Neural progenitor cell (in vitro differentiated cells): ENCODE measurements around the gene ACP7.

Experiments
- EZH2 ChIP-seq: fragments of 200-600 bp; sonication (generic); IDR thresholded peaks from 2 replicates; pipeline ENCODE4 v1.6.1; 2017; ENCODE audit warnings: antibody characterized with exemption, mild to moderate bottlenecking, moderate library complexity
- EZH2phosphoT487 ChIP-seq: fragments of 200-600 bp; sonication (generic); IDR thresholded peaks from 2 replicates; pipeline ENCODE4 v1.6.1; 2017; ENCODE audit warnings: antibody characterized with exemption
- TF ChIP-seq, protein P1 (sequence below): fragments of 200-600 bp; sonication (generic); IDR thresholded peaks from 2 replicates; pipeline ENCODE4 v1.5.1; 2017; ENCODE audit warnings: antibody characterized with exemption, mild to moderate bottlenecking

DNA sequence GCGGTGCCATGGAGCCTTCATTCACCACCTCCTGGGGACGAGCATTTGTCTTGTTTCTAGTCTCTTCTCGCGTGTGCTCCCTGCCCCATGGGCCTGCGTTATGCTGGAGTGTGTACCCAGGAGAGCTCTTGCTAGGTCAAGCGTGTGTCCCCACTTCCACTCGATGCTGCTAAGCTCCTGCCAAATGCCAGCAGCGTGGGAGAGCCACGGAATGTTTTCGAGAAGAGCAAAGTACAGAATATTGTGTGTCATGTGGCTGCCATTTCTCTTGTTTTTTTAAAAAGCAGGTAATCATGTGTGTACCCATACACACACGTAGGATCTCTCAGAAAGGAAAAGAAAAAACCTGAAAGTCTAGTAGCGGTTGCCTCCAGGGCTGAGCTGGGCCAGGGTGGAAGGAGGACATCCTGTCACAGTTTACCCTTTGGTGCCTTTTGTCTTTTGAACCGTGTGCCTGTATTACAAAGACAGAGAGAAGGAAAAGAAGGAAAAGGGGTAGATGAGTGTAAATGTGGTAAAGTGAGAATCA lies 70.0 kb downstream of the ACP7 start:
- TF ChIP-seq, protein P1, sequence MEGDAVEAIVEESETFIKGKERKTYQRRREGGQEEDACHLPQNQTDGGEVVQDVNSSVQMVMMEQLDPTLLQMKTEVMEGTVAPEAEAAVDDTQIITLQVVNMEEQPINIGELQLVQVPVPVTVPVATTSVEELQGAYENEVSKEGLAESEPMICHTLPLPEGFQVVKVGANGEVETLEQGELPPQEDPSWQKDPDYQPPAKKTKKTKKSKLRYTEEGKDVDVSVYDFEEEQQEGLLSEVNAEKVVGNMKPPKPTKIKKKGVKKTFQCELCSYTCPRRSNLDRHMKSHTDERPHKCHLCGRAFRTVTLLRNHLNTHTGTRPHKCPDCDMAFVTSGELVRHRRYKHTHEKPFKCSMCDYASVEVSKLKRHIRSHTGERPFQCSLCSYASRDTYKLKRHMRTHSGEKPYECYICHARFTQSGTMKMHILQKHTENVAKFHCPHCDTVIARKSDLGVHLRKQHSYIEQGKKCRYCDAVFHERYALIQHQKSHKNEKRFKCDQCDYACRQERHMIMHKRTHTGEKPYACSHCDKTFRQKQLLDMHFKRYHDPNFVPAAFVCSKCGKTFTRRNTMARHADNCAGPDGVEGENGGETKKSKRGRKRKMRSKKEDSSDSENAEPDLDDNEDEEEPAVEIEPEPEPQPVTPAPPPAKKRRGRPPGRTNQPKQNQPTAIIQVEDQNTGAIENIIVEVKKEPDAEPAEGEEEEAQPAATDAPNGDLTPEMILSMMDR = no peak
- TF ChIP-seq EZH2phosphoT487 (no peak), EZH2 (no peak)
